ENCODE results near the gene E2F8.
"Not testable (repeated sequence)": the region's sequence is repeated elsewhere in the genome, so short reads cannot be mapped to it uniquely, and the experiment has no call there.

Gene E2F8

GRCh38 chr11:19281041-19281440 is 40.3 kb upstream of the E2F8 start:
- H3K4me3 ChIP-seq (ENCODE audit: low read depth, low read length) = no peak overlapping the region
- no peak for TF ChIP-seq CTCF (IDR thresholded peaks at IDR 0.05; ENCODE audit: borderline replicate concordance, insufficient read depth, low read depth, low read length)

DNA sequence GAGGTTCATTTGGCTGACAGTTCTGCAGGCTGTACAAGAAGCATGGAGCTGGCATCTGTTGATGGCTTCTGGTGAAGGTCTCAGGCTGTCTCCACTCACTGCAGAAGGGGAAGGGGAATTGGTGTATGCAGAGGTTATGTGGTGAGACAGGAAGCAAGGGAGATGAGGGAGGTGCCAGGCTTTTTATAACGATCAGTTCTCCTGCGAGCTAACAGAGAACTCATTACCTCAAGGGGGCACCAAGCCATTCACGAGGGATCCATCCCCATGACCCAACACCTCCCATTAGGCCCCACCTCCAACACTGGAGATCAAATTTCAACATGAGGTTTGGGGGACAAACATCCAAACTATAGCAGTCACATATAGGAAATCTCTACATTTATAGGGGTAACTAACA is 38.7 kb upstream of the E2F8 start:
- TF ChIP-seq CTCF (IDR thresholded peaks at IDR 0.05; ENCODE audit: borderline replicate concordance, insufficient read depth, low read depth, low read length) = no peak
- no peak overlapping the region for H3K4me3 ChIP-seq (ENCODE audit: low read depth, low read length)

GRCh38 chr11:19276859-19277808 is 36.4 kb upstream of the E2F8 start:
- H3K4me3 ChIP-seq (ENCODE audit: low read depth, low read length) = no peak overlapping the region
- TF ChIP-seq CTCF (IDR thresholded peaks at IDR 0.05; ENCODE audit: borderline replicate concordance, insufficient read depth, low read depth, low read length) = no peak

DNA sequence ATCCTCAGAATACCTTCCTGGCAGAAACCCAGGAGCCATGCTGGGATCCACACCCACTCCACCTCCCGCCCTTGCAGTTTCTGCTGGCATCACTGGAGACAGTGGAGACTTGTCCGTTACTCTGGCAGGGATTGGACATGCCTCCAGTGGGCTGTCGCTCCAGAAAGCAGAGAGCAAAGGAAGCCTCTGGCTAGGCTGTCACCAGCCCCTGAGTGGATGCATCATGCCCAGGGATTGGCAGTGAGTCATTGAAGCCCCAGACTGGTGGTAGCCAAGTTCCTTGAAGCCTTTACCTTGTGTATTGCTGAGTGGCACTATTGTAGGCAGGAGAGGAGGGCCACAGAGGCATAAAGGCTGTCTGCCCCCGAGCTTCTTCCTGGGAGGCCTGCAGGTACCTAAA is 34.8 kb upstream of the E2F8 start:
- H3K4me3 ChIP-seq (ENCODE audit: low read depth, low read length) = no peak overlapping the region
- no peak for TF ChIP-seq CTCF (IDR thresholded peaks at IDR 0.05; ENCODE audit: borderline replicate concordance, insufficient read depth, low read depth, low read length)

GRCh38 chr11:19273219-19273618 is 32.5 kb upstream of the E2F8 start:
- not testable (repeated sequence) for H3K4me3 ChIP-seq (ENCODE audit: low read depth, low read length)

DNA sequence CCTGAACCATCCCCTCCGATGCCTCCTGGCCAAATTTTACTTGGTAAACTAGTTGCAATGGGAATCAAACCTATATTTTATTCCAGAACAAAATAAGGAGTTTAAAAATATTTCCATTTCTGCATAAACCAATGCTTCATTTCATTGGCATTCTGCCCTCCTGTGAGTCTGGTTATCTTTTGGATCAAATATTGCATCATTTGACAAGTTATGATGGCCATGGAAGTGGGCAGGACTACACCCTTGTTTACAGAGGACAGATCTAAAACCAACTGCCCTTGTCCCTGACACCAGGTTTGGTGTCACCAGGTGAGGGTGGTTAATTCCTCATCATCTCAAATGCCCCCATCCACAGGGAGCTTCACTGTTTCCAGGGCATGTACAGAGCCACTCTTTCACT is 28.2 kb upstream of the E2F8 start:
- no peak overlapping the region for H3K4me3 ChIP-seq (ENCODE audit: low read depth, low read length)
- TF ChIP-seq CTCF (IDR thresholded peaks at IDR 0.05; ENCODE audit: borderline replicate concordance, insufficient read depth, low read depth, low read length) = no peak

GRCh38 chr11:19267567-19267966 is 26.8 kb upstream of the E2F8 start:
- TF ChIP-seq CTCF (IDR thresholded peaks at IDR 0.05; ENCODE audit: borderline replicate concordance, insufficient read depth, low read depth, low read length) = no peak
- H3K4me3 ChIP-seq (ENCODE audit: low read depth, low read length) = no peak overlapping the region
